HG03439 (cell line): Measurements from ENCODE around the gene FGF4.

Experiments
- ATAC-seq: cut with Tn5 transposase; IDR thresholded peaks from one replicate; pipeline ENCODE4 v1.9.1; 2021; ENCODE audit warnings: mild to moderate bottlenecking, moderate library complexity; ENCODE audit not compliant: unreplicated experiment

Gene FGF4, protein sequence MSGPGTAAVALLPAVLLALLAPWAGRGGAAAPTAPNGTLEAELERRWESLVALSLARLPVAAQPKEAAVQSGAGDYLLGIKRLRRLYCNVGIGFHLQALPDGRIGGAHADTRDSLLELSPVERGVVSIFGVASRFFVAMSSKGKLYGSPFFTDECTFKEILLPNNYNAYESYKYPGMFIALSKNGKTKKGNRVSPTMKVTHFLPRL

DNA sequence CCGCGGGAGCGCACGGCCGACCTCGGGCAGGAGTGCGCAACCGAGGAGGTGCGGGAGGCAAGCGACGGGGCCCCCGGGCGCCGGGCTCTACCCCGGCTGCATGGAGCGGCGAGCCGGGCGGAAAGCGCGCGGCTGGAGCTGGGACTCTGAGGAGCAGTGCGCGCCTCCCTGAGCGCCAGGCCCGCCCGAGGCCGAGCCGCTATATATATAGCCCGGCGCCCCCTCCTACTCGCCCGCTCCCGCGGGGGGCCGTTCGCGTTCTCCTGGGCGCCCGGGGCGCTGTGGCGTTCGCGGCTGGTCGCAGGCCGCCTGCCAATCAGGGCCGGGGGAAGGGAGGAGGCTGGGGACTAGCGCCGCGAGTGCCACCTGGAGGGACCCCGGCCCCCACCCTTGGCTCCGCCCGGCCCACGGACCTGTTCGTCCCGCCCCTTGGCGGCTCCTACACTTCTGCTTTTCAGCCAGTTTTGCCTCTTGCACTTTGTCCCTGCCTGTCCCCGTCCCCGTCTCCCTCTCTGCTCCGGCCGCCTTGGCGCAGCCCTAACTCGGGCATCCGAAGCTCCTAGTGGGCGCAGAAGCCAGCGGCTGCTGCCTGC is at the start of gene FGF4:
Gene FGF4, minus strand, starts transcription at position 179 of the 593 bp plus-strand sequence. CDS start 257 bp downstream, outside the sequence.
- no peak for ATAC-seq

DNA sequence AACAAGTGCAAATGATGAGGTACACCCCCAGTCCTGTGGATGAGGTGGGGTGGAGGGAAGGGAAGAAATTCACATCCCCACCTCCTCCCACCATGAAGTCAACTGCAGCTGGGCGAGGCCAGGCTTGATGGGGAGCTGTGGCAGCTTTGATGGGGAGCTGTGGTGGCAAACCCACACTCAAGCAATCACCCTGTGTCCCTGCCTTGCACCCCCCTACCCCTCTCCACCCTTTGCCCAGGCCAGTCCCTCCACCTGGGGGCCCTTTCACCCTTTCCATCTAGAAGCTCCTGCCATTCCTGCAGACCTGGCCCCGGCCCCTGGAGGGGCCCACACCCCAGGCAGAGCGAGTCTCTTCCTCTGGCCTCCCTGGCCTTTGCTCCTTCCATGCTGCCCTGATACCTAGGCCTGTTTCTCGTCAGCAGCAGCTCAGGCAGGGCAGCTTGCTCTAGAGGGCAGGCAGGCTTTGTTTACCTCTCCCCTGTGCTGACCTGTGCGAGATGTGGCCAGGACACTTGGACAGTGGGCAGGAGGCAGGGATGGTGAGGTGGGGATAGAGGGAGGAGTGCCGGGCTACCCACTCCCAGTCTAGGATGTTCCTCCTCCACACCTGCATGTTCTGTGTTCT is 48.6 kb upstream of the FGF4 start:
- ATAC-seq = no peak

DNA sequence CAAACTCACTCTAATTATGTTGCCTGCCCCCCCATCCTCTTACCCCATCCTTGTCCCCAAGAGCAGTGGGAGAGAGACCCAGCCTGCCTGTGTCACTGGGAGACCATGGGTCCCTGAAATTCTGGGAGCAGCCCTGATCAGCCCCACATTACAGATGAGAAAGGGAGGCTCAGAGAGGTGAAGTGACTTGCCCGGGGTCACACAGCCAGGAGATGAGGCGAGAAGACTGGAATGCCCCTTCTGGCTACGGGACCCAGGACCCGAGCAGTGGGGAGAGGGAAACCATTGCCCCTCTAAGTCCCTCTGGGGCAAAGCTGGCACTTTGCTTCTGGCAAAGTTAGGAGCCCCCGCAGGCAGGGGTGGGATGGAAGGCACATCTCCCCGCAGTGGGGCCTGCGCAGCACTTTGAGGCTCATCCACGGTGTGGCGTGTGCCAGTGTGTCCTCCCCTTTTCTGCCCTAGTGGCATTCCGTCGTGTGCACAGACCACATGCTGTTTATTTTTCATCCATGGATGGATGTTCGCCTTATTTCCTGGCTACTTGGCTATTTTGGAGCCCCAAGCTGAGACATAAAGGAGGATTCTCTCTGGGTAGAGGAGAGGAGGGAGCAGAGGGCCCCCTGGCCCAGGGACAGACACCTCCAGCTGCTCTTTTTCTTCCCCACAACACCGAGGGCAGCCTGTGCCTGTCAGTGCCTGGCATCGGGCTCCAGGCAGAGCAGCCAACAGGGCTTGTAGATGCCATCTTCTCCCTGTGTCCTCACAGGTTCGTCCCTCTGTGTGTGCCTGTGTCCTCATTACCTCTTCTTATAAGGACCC is 47.7 kb upstream of the FGF4 start:
- ATAC-seq = no peak

DNA sequence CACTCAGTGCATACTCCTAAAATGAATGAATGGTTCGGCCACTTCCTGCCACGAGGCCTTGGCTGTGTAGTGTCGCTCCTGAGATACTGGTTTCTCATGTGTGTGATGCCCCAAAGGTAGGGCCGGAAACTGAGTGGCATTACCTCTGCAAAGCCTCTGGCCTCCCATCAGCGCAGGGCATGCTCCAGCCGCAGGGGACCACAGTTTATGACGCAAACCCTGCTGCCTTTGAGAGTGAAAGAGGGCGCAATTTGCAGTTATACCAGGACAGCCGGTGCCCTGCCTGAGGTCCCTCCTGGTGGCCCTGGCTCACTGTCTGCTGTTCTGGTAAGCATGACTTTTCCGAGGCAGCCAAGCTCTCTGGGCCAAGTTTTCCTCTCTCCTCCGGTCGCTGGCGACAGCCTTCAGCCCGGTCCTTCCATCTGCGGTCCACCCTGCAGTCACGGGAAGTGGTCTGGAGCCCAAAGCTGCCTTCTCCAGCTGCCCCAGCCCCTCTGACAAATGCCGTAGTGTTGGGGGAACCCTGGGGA is 46.4 kb upstream of the FGF4 start:
- no peak for ATAC-seq

DNA sequence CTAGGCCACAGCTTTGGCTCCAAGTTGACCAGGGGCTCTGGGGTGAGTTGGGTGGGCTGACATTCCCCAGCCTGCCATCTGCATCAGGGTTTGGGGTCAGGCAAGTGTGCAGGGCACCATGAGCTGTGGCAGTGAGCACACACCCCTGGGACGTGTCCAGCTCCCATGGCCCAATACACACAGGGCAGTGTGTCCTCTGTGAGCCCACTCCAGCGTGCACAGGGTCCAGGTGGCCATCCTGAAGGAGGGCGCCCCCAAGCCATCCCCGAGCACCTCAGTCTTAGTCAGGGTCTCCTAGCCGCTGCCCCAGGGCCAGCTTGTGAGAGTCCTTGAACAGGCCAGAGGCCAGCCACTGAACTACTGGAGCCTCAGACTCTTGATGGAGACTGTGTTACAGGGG is 45.3 kb upstream of the FGF4 start:
- no peak for ATAC-seq

DNA sequence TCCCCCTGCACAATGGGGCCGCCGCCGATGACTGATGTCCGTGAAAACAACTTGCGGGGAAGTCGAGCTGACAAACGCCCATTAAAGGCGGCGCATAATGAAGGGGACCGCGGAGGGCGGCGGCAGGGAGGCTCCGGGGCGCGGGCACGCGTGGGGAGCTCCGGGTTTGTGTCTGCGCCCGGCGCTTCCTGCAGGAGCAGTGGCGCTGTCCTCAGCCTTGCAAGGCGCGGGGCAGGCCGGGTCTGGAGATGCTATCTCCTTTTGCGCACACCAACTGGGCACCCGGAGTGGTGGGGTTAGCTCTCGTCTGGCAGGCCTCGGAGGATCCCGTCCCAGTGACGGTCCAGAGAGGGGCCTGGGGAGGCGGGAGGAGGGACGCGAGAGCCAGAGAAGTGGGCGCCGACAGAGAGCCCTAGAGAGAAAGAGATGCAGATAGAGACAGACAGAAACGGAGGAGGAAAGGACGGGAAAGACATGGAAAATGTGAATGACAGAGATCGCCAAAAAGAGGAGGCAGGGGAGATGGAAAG is 44.5 kb upstream of the FGF4 start:
- ATAC-seq = no peak

DNA sequence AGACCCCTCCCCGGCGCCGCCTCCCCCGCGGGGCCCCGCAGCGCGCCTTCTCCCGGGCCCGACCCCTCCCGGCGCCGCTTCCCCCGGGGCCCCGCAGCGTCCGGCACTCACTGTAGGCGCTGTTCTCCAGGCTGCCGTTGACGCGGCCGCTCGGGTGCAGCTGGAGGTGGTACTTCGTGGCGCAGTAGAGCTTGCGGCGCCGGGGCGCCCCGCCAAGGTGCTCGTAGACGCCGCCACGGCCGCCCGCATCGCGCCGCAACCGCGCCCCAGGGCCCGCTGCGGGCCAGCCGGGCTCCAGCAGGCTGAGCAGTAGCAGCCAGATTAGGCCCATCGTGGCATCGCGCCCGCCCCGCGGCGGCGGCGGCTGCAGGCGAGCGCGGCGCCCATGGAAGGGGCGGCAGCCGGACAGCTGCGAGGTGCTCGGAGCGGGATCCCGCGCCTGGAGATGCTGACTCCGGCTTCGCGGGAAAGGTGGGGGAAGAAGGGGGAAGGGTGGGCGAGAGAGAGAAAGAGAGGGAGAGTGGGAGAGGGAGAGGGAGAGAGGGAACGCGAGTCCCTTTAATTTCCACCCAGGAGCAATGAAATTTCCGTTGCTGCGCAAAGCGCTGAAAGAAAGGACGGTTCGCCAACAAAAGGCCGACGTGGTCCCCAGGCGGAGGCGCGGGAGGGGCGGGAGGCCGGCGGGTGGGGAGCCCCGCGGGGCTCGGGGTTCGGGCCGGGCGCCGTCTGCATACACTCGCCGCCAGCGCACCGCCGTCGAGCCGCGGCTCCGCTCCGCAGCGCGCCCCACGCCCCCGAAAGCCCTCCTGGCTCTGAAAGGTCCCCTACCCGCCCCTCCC is 43.7 kb upstream of the FGF4 start, which contains the start of gene FGF3:
Gene FGF3, minus strand, starts transcription at position 814 of the 839 bp plus-strand sequence. Its CDS starts 483 bp downstream, at position 331.
- ATAC-seq = no peak

DNA sequence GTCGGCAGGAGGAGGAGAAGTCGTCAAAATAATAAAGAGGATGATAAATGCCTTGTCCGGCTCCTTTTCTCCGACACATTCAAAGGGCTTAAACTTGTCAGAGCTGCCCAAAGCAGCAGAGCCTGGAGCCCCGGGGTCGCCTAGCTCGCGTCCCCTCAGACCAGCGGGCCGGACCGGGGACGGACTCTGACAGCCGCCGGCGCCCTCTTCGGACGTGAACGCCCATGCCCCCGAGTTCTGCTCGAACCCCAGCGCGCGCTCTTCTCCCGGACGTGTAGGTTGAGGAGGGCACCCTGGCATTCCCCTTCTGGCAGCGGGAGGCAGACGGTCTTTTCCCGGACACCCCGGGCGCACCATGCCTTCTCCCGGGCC is 43.1 kb upstream of the FGF4 start:
- ATAC-seq = no peak

DNA sequence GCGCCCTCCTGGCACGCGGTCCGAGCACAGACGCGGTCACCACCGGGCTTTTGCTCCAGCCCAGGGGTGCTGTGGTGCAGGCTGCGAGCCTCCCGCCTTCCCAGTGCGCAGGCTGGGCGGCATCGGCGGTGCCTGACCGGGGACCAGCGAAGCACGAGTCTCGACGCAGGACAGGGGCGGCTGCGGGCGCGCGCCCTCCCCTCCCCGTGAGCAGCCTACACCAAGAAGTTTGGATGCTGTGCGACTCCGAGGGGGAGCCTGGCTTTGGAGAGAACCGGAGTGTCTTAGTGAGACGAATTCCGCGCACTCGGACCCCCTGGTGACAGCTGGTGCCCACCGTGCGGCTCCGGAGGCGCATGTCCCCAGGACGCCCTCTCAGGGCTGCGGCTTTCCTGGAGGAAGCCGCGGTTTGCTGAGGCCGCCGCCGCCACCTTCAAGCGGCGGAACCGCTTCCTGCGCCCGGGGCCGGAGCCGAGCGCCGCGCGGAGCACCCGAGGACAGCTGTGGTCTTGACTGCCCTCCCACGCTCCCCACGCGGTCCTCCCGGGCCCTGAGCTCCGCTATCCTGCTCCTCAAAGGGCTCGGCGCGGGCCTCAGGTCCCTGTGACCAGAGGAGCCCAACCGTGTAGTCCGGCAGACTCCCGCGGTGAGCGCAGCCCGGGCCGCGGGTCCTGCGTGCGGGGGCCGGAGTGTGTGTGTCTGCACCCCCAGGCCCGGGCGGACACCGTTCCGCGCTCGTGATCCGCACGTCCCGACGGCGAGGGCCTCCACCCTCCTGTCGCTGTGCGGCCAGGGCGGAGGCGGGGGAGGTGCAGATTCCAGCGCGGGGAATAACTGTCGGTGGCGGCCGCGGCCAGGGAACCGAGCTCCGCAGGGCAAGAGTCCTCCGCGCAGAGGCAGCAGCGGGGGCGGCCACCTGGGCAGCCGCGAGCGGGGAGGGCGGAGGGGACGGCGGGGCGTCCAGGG is 42.4 kb upstream of the FGF4 start:
- no peak for ATAC-seq

DNA sequence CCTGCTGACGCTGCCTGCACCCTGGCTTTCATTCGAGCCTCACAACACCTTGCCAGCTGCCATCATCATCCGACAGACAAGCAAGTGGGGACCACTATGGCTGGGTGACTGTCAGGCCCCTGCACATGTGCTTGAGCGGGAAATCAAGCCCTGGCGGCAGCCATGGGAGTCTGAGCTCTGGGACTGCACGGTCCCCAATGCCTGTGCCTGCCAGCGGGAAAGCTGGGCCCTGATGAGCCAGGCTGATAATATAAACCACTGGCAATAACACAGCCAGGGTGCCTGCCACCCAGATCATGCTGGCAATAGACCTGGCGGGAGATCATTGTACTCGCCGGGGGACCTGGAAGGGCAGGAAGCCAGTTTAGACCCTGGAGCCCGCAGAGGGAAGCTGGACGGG is 41.5 kb upstream of the FGF4 start:
- ATAC-seq = no peak

DNA sequence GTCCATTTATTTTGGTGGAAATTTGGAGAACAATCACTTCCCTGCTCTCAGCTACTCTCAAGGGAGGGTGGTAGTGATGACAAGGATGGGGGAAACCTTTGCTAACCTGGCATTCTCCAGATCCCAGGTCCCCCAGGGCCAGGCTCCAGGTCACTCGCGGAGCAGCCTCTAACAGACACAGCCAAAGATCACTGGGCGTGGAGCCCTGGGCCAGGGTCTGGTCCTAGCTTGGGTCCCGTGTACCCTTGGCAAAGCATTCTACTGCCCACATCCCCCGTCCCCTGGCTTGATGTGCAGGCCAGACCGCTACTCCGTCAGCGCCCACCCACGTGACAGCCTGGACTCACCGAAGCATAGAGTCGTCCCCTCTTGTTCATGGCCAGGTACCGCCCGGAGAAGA is 40.8 kb upstream of the FGF4 start:
- no peak for ATAC-seq

DNA sequence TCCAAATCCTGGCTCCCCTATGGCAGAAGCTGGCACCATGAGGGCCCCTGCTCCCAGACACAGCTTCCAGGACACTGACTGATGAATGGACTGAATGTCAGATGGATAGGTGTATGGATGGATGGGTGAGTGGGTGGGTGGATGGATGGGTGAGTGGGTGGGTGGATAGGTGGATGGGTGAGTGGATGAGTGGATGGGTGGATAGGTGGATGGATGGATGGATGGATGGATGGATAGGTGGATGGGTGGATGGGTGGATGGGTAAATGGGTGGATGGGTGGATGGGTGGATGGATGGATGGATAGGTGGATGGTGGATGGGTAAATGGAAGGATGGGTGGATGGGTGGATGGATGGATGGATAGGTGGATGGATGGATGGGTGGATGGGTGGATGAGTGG is 39.8 kb upstream of the FGF4 start:
- ATAC-seq = no peak

DNA sequence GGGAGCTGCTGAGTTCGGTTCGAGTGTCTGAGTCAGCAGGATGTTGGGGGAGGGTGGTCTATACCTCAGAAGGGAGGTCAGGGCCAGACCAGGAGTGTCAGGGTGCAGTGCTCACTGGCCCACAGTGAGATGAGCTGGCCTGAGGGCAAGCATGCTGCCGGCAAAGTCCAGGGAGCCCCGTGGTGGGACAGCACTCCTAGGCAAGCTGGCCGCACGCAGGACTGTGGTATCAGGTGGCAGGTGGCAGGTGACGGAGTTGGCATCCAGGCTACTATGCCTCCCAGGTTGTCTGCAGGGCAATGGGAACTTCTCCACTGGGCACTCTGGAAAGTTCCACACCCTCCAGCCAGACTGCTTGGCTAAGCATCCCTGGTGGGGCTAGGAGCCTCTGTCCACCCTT is 39.3 kb upstream of the FGF4 start:
- ATAC-seq = no peak

DNA sequence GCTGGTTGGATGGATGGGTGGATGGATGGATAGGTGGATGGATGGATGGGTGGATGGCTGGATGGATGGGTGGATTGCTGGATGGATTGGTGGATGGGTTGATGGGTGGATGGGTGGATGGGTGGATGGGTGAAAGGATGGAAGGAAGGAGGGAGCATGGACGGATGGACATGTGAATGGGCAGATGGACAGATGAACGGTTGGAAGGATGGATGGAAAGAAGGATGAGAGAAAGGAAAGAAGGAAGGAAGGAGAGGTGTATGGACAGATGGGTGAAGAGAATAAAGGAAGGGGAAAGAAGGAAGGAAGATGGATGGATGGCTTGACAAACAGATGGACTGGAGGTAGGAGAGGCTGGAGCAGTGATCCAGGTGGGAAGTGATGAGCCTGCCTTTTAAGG is 38.7 kb upstream of the FGF4 start:
- ATAC-seq = no peak

DNA sequence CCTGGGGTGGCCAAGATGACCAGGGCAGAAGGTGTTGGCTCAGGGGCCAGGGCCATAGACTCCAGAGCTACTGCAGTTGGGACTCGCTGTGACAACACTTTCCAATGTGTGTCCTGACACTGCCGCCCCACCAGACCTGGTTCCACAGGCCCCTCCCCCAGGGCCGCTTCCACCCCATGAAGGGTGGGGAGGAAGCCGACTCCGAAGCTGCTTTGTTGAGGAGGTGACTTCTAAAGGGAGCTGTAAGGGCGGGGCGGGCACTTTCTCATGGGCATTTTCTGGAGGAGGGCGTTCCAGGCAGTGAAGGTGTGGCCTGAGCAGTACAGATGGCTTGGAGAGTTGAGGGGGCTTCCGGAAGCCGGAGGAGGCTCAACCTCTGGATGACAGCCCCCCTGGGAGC is 37.8 kb upstream of the FGF4 start:
- ATAC-seq = no peak

DNA sequence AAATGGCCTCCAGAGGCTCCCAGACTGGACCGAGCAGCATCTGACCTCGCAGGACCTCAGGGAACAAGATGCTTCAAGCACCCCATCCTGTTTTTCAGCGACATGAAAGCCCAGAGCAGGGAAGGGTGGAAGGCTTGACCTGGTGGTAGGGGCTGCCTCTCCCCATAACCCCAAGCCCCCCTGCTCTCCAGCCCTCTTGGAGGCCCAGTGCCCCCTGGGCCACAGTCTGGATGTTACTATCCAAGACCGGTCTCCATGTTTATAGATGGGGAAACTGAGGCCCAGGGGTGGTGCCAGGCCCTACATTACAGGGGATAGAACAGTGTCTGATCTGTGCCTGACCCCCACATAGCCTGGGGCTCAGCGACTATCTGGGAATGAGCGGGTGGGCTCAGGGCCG is 37.1 kb upstream of the FGF4 start:
- ATAC-seq = no peak

DNA sequence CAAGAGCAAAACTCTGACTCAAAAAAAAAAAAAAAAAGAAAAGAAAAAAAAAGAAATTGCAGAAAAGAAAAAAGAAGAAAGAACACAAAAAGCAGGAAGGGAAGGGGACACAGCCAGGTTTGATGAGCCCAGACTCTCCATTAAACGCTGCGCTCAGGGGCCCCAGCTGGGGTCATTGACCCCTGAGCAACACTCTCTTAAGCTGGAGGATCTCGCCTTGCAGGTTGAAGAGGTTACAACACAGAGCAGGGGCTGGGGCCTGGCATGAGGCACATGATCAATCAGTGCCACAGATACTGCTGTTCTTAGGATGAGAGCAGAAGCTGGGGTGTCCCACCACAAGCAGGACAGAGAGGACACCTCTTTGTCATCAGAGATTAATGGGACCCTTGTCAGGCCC is 36.3 kb upstream of the FGF4 start:
- no peak for ATAC-seq

DNA sequence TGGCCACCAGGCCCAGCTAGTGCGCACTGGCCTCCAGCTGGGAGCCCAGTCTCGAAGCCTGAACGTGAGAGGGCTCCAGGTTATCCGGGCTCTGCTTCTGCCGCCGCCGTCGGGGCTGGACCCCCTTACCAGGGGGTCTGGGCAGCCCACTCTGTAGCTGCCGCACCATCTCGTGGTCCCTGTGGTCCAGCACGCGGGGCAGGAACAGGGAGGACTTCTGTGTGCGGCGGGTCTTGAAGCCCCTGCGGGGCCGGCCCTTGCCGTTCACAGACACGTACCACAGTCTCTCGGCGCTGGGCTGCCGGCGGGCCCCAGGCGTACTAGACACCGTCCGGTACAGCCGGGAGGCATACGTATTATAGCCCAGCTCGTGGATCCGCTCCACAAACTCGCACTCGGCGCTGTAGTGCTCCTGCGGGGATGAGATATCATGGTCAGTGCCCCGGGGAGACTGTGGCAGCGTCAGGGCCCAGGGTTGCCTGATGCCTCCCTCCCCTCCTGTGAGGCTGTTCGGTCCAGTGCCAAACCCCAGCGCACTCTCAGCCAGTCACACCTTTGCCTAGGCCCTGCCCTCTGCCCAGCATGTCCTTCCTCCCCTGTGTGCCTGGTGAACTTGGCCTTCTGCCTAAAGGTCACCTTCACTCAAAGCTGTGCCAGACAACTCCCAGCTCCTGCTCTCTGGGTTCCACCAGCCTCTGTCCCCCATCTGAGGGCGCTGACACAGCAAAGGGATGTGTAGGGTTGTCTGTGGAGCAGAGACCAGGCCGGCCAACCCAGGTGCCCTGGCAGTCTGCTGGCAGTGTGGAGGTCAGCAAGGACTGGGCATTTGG is 35.4 kb upstream of the FGF4 start:
- no peak for ATAC-seq
